HS-27A (cell line): ENCODE measurements around the gene MUL1.
"Not testable (repeated sequence)": the region's sequence is repeated elsewhere in the genome, so short reads cannot be mapped to it uniquely, and the experiment has no call there.

Source experiments
- DNase-seq: peaks from one replicate; pipeline ENCODE4 v3.0.0-alpha.2; 2012; ENCODE audit warnings: low read depth, missing footprints

The MUL1 gene

GRCh38 chr1:20507564-20508410, at the start of gene MUL1:
MUL1 (minus strand) TSS chr1:20508151; CDS start chr1:20508024, 127 bp downstream.
- peak; percentile 86 for DNase-seq

GRCh38 chr1:20555758-20556120, 47.8 kb upstream of the MUL1 start:
- no peak for DNase-seq

GRCh38 chr1:20555025-20555757, 47.2 kb upstream of the MUL1 start:
- no peak for DNase-seq

- DNase-seq, result no peak
These were observed 44.9 kb upstream of the MUL1 start for GRCh38 chr1:20552728-20553445.

- DNase-seq, result no peak
These were observed 44.2 kb upstream of the MUL1 start, which contains the start of gene FAM43B for GRCh38 chr1:20551945-20552727. FAM43B (plus strand) TSS chr1:20552573; CDS start chr1:20552974, 401 bp downstream.

GRCh38 chr1:20551161-20551560, 43.2 kb upstream of the MUL1 start:
- no peak for DNase-seq

- DNase-seq, result no peak
These were observed 38.7 kb upstream of the MUL1 start for GRCh38 chr1:20546637-20547036.

GRCh38 chr1:20540281-20540680, 32.3 kb upstream of the MUL1 start:
- no peak for DNase-seq

GRCh38 chr1:20538760-20539551, 31.0 kb upstream of the MUL1 start:
- DNase-seq, result no peak

- no peak for DNase-seq
These were observed 30.3 kb upstream of the MUL1 start for GRCh38 chr1:20538227-20538626.

GRCh38 chr1:20534659-20535417, 26.9 kb upstream of the MUL1 start:
- no peak for DNase-seq

GRCh38 chr1:20533635-20534034, 25.7 kb upstream of the MUL1 start:
- no peak for DNase-seq

- DNase-seq, result no peak
These were observed 22.9 kb upstream of the MUL1 start for GRCh38 chr1:20530901-20531300.

- DNase-seq, result no peak
These were observed 22.4 kb upstream of the MUL1 start for GRCh38 chr1:20530306-20530705.

- no peak for DNase-seq
These were observed 20.3 kb upstream of the MUL1 start for GRCh38 chr1:20528221-20528620.

GRCh38 chr1:20526267-20526666, 18.3 kb upstream of the MUL1 start:
- DNase-seq, result no peak

- peak; percentile 68 for DNase-seq
These were observed 14.3 kb upstream of the MUL1 start for GRCh38 chr1:20521960-20522861.

GRCh38 chr1:20519609-20520262, 11.8 kb upstream of the MUL1 start:
- not testable (repeated sequence) for DNase-seq
